ENCODE results near the gene SLC25A29.

The SLC25A29 gene

DNA sequence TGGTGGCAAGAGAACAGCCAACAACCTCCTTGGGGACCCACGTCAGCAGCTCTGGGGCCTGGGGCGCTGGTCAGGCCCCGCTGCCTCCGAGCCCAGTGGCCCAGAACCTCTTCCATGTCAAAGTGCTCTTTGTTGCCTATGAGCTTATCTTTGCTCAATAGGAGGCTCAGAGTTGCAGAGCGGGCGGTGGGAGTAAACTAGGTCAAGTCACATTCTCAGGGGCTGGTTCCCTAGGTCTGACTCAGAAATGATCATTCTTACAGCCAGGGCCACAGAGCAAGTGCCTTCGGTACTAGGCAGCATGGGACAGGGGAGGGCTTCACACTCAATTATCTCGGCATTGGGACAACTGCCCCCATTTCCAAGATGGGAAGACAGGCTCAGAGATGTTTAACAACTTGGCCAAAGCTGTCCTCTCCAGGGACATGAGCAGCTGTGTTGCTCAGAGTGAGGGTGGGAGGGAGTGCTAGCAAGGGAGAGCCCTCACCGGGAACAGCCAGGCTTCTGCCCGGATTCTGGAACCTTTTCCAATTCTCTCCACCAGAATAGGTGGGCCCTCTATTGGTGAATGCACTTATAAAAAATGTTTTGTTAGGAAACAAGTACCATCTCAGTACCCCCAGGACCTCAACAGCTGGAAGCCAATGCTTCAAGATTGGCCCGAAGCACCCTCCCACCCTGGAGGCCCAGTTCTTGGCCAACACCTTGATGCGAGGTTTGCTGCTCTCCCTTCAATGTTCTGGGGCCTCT, 11.9 kb downstream of the SLC25A29 start:
- TF ChIP-seq GATA3 (IDR thresholded peaks at IDR 0.05; ENCODE audit: low read depth, low read length) (no peak), GATA2 (IDR thresholded peaks at IDR 0.05; ENCODE audit: low read depth, low read length) (no peak)

- TF ChIP-seq GATA3 (IDR thresholded peaks at IDR 0.05; ENCODE audit: low read depth, low read length) (no peak), GATA2 (IDR thresholded peaks at IDR 0.05; ENCODE audit: low read depth, low read length) (no peak)
These were observed 12.6 kb downstream of the SLC25A29 start for GRCh38 chr14:100293497-100294212.

DNA sequence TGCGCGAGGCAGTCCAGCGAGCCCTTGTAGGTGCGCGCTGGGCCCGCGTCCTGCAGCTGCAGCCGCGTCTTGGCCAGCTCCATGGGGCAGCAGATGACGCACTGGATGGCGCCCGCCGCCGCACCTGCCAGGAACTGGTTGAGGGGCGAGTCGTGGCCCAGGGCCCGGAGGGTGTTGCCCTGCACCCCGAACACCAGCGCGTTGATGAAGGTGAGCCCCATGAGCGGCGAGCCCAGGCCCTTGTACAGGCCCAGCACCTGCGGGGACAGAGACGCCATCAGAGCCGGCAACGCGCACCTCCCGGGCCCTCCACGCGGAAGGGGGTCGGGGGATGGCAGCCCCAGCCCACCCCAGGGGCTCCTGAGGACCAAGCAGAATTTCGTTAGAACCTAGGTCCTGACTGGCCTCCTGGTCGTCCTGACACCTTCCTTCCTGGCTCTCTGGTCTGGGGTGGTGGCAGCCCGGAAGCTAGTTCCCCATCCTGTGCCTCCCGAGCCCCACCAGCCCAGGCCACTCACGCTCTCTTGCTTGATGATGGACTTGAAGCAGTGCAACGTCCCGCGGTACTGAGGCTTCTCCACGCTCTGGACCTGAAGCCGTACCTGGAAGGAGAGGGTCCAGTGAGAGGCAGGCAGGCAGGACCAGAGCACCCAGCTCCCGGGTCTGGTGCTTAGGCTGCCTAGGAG, 13.3 kb downstream of the SLC25A29 start:
- TF ChIP-seq GATA2 (IDR thresholded peaks at IDR 0.05; ENCODE audit: low read depth, low read length) (no peak), GATA3 (IDR thresholded peaks at IDR 0.05; ENCODE audit: low read depth, low read length) (no peak)

DNA sequence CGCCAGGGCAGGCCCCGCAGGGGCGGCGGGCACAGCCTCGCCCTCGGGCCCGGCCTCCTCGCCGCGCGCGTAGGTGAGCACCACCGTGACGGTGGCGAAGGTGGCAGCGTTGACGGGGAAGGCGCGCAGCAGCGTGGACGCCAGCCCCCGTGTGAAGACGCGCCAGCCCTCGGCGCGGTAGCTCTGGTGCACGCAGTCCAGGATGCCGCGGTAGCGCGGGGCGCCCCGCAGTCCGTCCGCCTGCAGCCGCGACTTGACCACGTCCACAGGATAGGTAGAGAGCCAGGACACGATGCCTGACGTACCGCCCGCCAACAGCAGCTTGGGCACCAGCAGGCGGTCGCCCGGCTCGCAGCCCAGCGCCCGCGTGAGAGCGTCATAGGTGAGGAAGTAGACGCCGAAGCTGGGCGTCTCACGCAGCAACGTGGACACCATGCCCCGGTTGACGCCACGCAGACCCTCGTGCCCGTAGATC, 13.9 kb downstream of the SLC25A29 start:
- no peak for TF ChIP-seq GATA2 (IDR thresholded peaks at IDR 0.05; ENCODE audit: low read depth, low read length)
- no peak for TF ChIP-seq GATA3 (IDR thresholded peaks at IDR 0.05; ENCODE audit: low read depth, low read length)

DNA sequence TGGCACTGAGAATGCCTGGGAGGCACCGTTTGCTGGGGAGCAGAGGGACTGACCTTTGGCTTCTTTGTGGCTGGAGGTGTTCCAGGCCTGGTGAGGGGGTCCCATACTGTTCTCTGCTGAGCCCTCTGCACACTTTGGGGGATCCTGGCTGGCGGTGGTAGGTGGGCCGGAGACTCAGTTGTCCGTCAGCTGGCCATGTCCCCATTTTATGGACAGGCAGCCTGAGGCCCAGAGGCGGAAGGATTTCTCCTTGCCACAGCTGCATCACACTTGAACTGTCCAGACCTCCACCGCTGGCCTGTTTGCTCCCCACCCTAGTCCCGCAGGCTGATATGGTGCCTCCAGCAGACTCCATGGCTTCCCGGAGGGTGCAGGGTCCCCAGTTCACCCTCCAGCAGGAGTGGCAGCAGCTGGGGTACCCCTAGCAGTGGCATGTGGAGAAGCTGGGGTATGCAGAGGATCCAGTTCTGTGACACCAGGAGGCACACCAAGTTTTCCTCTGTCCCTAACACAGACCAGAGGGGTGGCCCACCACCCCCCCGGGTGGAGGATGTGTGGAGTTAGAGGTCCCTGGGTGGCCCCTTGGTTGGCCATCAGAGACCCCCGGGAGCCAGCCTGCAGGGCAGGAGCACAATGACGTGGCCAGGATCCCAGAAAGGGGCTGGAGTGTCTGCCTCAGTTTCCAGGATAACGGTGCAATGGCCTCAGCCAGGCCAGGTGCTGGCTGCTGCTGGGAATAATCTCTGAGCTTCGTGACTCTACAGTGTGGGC, 14.8 kb downstream of the SLC25A29 start:
- TF ChIP-seq GATA3 (IDR thresholded peaks at IDR 0.05; ENCODE audit: low read depth, low read length), result no peak
- no peak for TF ChIP-seq GATA2 (IDR thresholded peaks at IDR 0.05; ENCODE audit: low read depth, low read length)

DNA sequence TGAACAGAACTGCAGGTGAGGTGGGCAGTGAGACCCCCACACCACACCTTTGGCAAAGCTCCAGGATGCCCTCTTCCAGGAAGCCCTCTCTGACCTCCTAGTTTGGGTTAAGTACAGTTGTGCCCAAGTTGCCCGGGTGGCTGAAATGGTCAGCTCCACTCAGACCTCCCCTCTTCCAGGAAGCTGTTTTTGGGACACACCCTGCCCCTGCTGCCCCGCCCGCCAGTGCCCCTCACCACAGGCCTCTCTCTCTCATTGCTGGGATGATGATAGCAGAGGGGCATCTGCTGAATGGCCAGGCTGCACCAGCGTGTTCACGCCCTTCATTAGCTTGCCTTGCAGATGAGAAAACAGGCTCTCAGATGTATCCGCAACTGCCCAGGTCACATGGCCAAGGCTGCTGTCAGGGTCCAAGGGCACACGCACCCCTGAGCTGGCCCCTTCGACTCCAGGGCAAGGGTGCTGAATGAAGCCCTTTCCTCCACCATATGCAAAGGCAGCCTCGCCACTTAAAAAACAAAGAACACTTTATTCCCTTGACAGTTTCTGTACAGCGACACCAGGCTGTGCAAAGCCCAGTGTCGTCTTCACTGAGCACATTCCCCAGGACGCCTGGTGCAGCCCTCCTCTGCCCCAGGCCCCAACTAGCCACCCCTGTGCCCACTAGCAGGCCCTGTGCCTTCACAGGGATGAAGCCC, 15.5 kb downstream of the SLC25A29 start:
- TF ChIP-seq GATA3 (IDR thresholded peaks at IDR 0.05; ENCODE audit: low read depth, low read length), result no peak
- TF ChIP-seq GATA2 (IDR thresholded peaks at IDR 0.05; ENCODE audit: low read depth, low read length), result no peak

- TF ChIP-seq GATA2 (IDR thresholded peaks at IDR 0.05; ENCODE audit: low read depth, low read length), result no peak
- no peak for TF ChIP-seq GATA3 (IDR thresholded peaks at IDR 0.05; ENCODE audit: low read depth, low read length)
These were observed 16.2 kb downstream of the SLC25A29 start for GRCh38 chr14:100289916-100290606.

- TF ChIP-seq GATA2 (IDR thresholded peaks at IDR 0.05; ENCODE audit: low read depth, low read length), result no peak
These were observed 17.7 kb downstream of the SLC25A29 start for GRCh38 chr14:100288382-100289185.

DNA sequence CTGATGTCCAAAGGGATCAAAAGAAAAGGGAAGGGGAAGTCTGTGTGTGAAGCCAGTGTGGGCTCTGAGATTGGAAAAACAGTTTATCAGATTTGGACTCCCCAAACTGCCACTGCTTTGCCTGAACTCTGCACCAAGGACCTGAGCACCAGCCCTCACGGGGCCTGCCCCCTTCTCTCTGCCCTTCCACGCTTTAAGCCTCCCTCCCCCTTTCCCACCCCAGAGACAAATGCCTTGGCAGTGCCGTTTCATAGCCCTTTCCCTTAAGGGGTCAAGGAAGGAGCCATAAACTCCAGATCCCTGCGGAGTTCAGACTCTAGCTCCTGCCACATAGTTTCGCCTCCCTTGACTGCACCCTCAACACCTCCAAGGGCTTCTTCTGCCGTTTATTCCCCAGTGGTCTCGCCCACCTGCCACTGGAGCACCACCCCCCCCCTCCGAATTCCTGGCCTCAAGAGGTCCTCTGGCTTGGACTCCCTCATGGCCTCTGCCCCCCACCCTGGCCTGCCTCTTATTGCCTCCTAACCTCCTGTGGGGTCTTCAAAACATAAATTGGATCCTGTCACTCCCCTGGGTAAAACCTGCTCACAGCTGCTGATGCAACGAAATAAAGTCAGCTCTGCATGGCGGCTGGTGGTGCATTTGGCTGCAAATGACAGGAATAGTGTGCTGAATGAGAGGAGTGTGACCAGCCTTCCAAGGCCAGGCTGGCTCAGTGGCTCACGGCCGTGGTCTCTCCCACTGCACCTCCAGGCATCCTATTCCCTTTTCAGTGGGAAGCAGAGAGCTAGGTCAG, 18.8 kb downstream of the SLC25A29 start:
- TF ChIP-seq GATA2 (IDR thresholded peaks at IDR 0.05; ENCODE audit: low read depth, low read length) (no peak), GATA3 (IDR thresholded peaks at IDR 0.05; ENCODE audit: low read depth, low read length) (no peak)

DNA sequence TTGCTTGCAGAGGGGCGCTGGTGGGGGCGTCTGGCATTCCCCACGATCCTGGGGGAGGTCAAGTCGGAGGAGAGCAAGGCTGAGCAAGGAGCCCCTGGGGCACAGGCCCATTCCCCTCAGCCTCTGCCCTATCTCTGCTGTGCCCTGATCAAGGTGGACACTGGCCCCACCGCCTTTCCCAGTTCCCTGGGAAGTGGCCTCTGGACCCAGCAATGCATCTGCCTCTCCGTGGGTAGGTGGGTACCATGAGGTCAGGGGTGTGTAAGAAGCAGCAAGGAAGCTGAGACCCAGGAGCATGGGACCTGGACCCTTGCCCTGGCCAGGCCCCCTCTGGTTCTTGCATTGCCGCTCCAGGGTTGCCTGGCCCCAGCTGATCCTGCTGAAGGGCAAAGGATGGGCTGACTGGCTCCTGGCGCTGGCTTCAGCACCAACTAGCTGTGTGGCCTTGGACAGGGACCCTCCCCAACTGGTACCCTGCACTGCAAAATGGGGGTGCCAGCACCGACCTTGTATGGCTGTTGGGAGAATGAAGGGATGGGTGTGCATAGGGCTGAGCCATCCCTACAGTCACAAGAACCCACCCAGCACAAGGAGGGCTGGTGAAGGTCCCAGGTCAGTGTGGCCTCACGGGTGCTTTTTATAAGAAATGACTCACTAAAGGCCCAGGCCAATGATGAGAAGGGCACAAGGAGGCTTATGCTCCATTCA, 19.6 kb downstream of the SLC25A29 start:
- TF ChIP-seq GATA3 (IDR thresholded peaks at IDR 0.05; ENCODE audit: low read depth, low read length) (no peak), GATA2 (IDR thresholded peaks at IDR 0.05; ENCODE audit: low read depth, low read length) (no peak)

DNA sequence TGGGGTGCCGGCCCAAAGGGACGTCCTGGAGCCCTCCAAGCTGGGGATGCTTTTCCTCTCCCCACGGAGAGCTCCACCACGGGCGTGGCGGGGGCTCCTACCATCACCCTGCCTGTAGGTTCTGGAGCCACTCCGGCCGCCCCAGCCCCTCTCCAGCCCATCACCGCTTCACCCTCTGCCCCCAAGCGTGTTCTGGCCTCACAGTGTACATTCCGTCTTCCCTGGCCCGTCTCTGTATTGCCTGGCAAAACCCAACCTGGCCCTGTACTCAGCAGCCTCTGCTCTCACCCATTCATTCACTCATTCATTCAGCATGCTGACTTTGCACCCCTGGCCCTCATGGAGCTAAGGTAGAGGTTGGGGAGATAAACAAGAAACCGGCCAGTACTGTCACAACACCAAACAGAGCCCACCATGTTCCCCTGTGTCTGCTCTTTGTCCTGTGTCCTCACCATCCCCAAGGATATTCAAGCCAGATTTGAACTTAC, 20.3 kb downstream of the SLC25A29 start:
- no peak for TF ChIP-seq GATA2 (IDR thresholded peaks at IDR 0.05; ENCODE audit: low read depth, low read length)
- TF ChIP-seq GATA3 (IDR thresholded peaks at IDR 0.05; ENCODE audit: low read depth, low read length), result no peak
